HCT116 (cell line): ENCODE data around the gene TMEM203. TPM values are rescaled to one million over a fixed set of nuclear protein-coding genes. Genes with fewer than 3 reads are reported as not detected.
A peak's percentile ranks its signal among the peaks of the same experiment; 100 is the strongest.

Experiments
- ATAC-seq: fragments of 200-7000 bp; cut with Tn5 transposase; 2 replicates; pipeline ENCODE4 v1.9.1; 2020; ENCODE audit warnings: mild to moderate bottlenecking, moderate library complexity
- BruUV-seq: library from RNA; stranded (reverse); fragments of 400-500 nt; replicated peaks from 2 replicates; lab custom pipeline; 2021; lab: Mats Ljungman, UMichigan
- CTCF ChIA-PET: fragments of 300-600 bp; sonication (Branson Sonifier 250); formaldehyde crosslinking; loops from one replicate; lab custom pipeline; 2021; ENCODE audit warnings: antibody characterized with exemption; lab: Charles Lee
- POLR2A ChIA-PET: fragments of 300-600, 350-600 bp; sonication (Branson Sonifier 250); formaldehyde crosslinking; loops from one replicate; lab custom pipeline; 2021; ENCODE audit warnings: antibody characterized with exemption; lab: Charles Lee
- RAD21 ChIA-PET, 2 experiments: fragments of 300-600 bp; sonication (Branson Sonifier 250); formaldehyde crosslinking; loops; one replicate each; lab custom pipeline; 2023; ENCODE audit warnings: low total read pairs in 2 of 2; ENCODE audit not compliant: uncharacterized antibody in 2 of 2, unreplicated experiment in 2 of 2, low non-redundant PET in 1 of 2; lab: Charles Lee
- DNase-seq: peaks from one replicate; pipeline ENCODE4 v3.0.0-alpha.2; 2010; ENCODE audit warnings: low read depth, low spot score
- H2AFZ ChIP-seq: fragments of 200-600 bp; shearing (Covaris generic), sonication (generic); 2 replicates; pipeline ENCODE4 v1.6.1; 2017; ENCODE audit warnings: low read depth, mixed run types, mixed read lengths, antibody characterized with exemption, low read length; ENCODE audit not compliant: poor library complexity, severe bottlenecking
- H3K27ac ChIP-seq: 2 replicates; pipeline ENCODE4 v1.5.1; 2012; ENCODE audit warnings: low read depth, low read length
- H3K27me3 ChIP-seq: fragments of 200-600 bp; sonication (generic); 2 replicates; pipeline ENCODE4 v1.6.1; 2016; ENCODE audit warnings: mixed run types, low read length, mixed read lengths; ENCODE audit not compliant: insufficient read depth
- H3K36me3 ChIP-seq, 2 experiments: fragments of 200-500 bp in 1 of 2; fragments of 200-600 bp in 1 of 2; sonication (Bioruptor generic) in 1 of 2; sonication (generic) in 1 of 2; 2 replicates each; pipeline versions ENCODE4 v1.5.1 to v1.6.1; 2014 to 2016; ENCODE audit warnings: low read length in 2 of 2, inconsistent platforms in 1 of 2, mixed read lengths in 1 of 2, mixed run types in 1 of 2; ENCODE audit not compliant: insufficient read depth in 2 of 2, control insufficient read depth in 1 of 2
- H3K4me1 ChIP-seq, 2 experiments: fragments of 200-600 bp in 1 of 2; sonication (generic) in 1 of 2; 2 replicates each; pipeline versions ENCODE4 v1.5.1 to v1.6.1; 2012 to 2017; ENCODE audit warnings: low read length in 2 of 2, inconsistent platforms in 1 of 2, mild to moderate bottlenecking in 1 of 2, mixed read lengths in 1 of 2, mixed run types in 1 of 2, moderate library complexity in 1 of 2; ENCODE audit not compliant: insufficient read depth in 2 of 2, control insufficient read depth in 1 of 2
- H3K4me2 ChIP-seq: fragments of 200-600 bp; sonication (generic); 2 replicates; pipeline ENCODE4 v1.6.1; 2017; ENCODE audit warnings: mixed run types, low read length, mixed read lengths
- H3K4me3 ChIP-seq, 2 experiments: fragments of 200-600 bp in 1 of 2; sonication (generic) in 1 of 2; replicated peaks in 1 of 2; 2 replicates each; pipeline ENCODE4 v1.5.1; 2011 to 2016; ENCODE audit warnings: low read length in 2 of 2, control low read depth in 1 of 2, low read depth in 1 of 2, mild to moderate bottlenecking in 1 of 2, mixed read lengths in 1 of 2, mixed run types in 1 of 2
- H3K79me2 ChIP-seq: fragments of 200-600 bp; sonication (generic); 2 replicates; pipeline ENCODE4 v1.6.1; 2017; ENCODE audit warnings: mild to moderate bottlenecking, mixed run types, low read length, moderate library complexity, mixed read lengths; ENCODE audit not compliant: insufficient read depth
- H3K9ac ChIP-seq: fragments of 200-600 bp; sonication (generic); 2 replicates; pipeline ENCODE4 v1.6.1; 2016; ENCODE audit warnings: low read length, mixed read lengths
- H3K9me2 ChIP-seq: fragments of 200-600 bp; sonication (generic), shearing (Covaris generic); 2 replicates; pipeline ENCODE4 v1.6.1; 2017; ENCODE audit warnings: mixed run types, mild to moderate bottlenecking, moderate library complexity; ENCODE audit not compliant: insufficient read depth
- H3K9me3 ChIP-seq, 2 experiments: fragments of 200-500 bp in 1 of 2; fragments of 200-600 bp in 1 of 2; sonication (Bioruptor generic) in 1 of 2; sonication (generic) in 1 of 2; 2 replicates each; pipeline ENCODE4 v1.6.1; 2014 to 2017; ENCODE audit warnings: low read length in 2 of 2, mixed read lengths in 2 of 2, inconsistent platforms in 1 of 2, low read depth in 1 of 2, mild to moderate bottlenecking in 1 of 2, mixed run types in 1 of 2, moderate library complexity in 1 of 2; ENCODE audit not compliant: control insufficient read depth in 1 of 2, insufficient read depth in 1 of 2
- H4K20me1 ChIP-seq: fragments of 200-600 bp; sonication (generic), shearing (Covaris generic); 2 replicates; pipeline ENCODE4 v1.6.1; 2017; ENCODE audit warnings: mixed run types, mild to moderate bottlenecking, moderate library complexity; ENCODE audit not compliant: insufficient read depth
- CTCF ChIP-seq, 3 experiments: fragments of 200-600 bp in 1 of 3; sonication (generic) in 1 of 3; IDR thresholded peaks in 2 of 3; conservative IDR thresholded peaks in 1 of 3; 2 replicates each; pipeline ENCODE4 v1.5.1; 2012 to 2017; ENCODE audit warnings: low read depth in 2 of 3, low read length in 2 of 3, antibody characterized with exemption in 1 of 3, borderline replicate concordance in 1 of 3, control low read depth in 1 of 3, mild to moderate bottlenecking in 1 of 3, mixed read lengths in 1 of 3, mixed run types in 1 of 3, moderate library complexity in 1 of 3; ENCODE audit not compliant: insufficient read depth in 1 of 3
- EZH2 ChIP-seq: fragments of 200-600 bp; sonication (generic); IDR thresholded peaks from 2 replicates; pipeline ENCODE4 v1.6.1; 2017; ENCODE audit warnings: antibody characterized with exemption, mixed run types
- POLR2A ChIP-seq: IDR thresholded peaks from 2 replicates; pipeline ENCODE4 v1.7.0; 2011; ENCODE audit warnings: borderline replicate concordance; ENCODE audit not compliant: insufficient read depth, insufficient read length; ENCODE audit errors: extremely low read depth
- POLR2AphosphoS5 ChIP-seq: IDR thresholded peaks from 2 replicates; pipeline ENCODE4 v1.6.1; 2011; ENCODE audit warnings: mild to moderate bottlenecking, low read depth, low read length, moderate library complexity
- RAD21 ChIP-seq: IDR thresholded peaks from 2 replicates; pipeline ENCODE4 v1.6.1; 2012; ENCODE audit warnings: low read depth, mild to moderate bottlenecking
- REST ChIP-seq: IDR thresholded peaks from 2 replicates; pipeline ENCODE4 v1.6.1; 2012; ENCODE audit warnings: low read depth
- SIN3A ChIP-seq: IDR thresholded peaks from 2 replicates; pipeline ENCODE4 v1.6.1; 2012; ENCODE audit warnings: low read depth
- SP1 ChIP-seq: IDR thresholded peaks from 2 replicates; pipeline ENCODE4 v1.6.1; 2012; ENCODE audit warnings: low read depth
- TCF7L2 ChIP-seq: IDR thresholded peaks from 2 replicates; pipeline ENCODE4 v1.7.0; 2011; ENCODE audit warnings: borderline replicate concordance, inconsistent platforms; ENCODE audit not compliant: insufficient read depth, insufficient read length; ENCODE audit errors: extremely low read depth
- YY1 ChIP-seq: IDR thresholded peaks from 2 replicates; pipeline ENCODE4 v1.6.1; 2011; ENCODE audit warnings: low read length, low read depth, moderate library complexity, mild to moderate bottlenecking; ENCODE audit not compliant: insufficient replicate concordance; ENCODE audit errors: extremely low read depth
- ZNF274 ChIP-seq: fragments of 200-500 bp; sonication (Bioruptor generic); IDR thresholded peaks from 2 replicates; pipeline ENCODE4 v1.6.1; 2014; ENCODE audit warnings: mild to moderate bottlenecking, low read depth, low read length, inconsistent platforms
- intact Hi-C: fragments of 100-400 bp; cut with micrococcal nuclease; formaldehyde crosslinking; loops from 2 replicates; pipeline ENCODE4 v1.10.0; 2022
- total RNA-seq: library from RNA; stranded (reverse); gene quantifications from one replicate; pipeline ENCODE4 v1.2.1, GENCODE V29; 2021; ENCODE audit not compliant: unreplicated experiment

TMEM203 gene
- total RNA-seq, 1 experiment from 2014 or later: 45.0 TPM

DNA sequence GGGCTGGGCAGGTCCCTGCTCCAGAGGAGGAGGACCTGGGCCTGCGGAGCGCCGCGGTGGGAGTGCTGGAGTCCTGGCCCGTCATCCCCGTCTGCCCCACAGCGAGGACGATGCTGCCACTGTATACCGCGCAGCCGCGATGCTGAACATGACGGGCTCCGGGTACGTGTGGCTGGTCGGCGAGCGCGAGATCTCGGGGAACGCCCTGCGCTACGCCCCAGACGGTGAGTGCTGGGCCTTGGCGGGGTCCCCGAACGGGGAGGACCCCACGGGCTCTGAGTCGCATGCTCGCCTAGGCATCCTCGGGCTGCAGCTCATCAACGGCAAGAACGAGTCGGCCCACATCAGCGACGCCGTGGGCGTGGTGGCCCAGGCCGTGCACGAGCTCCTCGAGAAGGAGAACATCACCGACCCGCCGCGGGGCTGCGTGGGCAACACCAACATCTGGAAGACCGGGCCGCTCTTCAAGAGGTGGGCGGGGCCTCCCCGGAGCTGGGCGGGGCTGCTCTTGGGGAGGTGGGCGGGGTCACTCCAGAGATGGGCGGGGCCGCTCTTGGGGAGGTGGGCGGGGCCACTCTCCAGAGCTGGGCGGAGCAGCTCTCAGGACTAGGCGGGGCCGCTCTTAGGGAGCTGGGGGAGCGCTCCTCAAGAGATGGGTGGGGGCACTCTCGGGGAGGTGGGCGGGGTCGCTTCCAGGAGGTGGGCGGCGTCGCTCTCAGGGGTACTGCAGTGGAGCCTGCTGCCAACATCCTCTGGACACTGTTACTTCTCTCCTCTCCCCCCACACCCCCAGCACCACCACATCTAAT is 48.7 kb downstream of the TMEM203 start:
- BruUV-seq: no TSS peak
- H3K4me3 ChIP-seq: no peak overlapping the region
- CTCF ChIA-PET: interaction anchor here (1.2 kb wide), 1 partner anchor 80 kb away, joined by 3 read pairs; no protein-coding TSS in a partner anchor

More for the DNA sequence above, 48.7 kb downstream of the TMEM203 start:
- no peak overlapping the region for H3K9ac ChIP-seq
- TF ChIP-seq SP1 (no peak), RAD21 (no peak), ZNF274 (no peak), TCF7L2 (no peak), POLR2A (no peak), POLR2AphosphoS5 (no peak), SIN3A (no peak), YY1 (no peak), REST (no peak), CTCF (IDR thresholded peaks at IDR 0.05 in 2 of 3, conservative IDR thresholded peaks at IDR 0.05 in 1 of 3; ENCODE audit: borderline replicate concordance in 1 of 3, insufficient read depth in 1 of 3, low read depth in 2 of 3, low read length in 2 of 3) (no peak), EZH2 (no peak)
- TF ChIP-seq, all 23 proteins: peak for 0
- no peaks in the 10 kb centered on the region for H3K79me2 ChIP-seq
- H3K9me3 ChIP-seq: no peaks in the 10 kb centered on the region; a peak in 1 of 4 replicates
- ATAC-seq (peak; percentile 60), DNase-seq (no peak)
- H2AFZ ChIP-seq: no peak overlapping the region
- no peaks in the 10 kb centered on the region for H3K36me3 ChIP-seq
- RAD21 ChIA-PET: interaction anchor here in 1 of 2 experiments (0.5 kb wide), 1 partner anchor 43 kb away, joined by 7 read pairs; no protein-coding TSS in a partner anchor
- no peaks in the 10 kb centered on the region for H3K9me2 ChIP-seq
- H3K27me3 ChIP-seq: no peaks in the 10 kb centered on the region
- H3K4me1 ChIP-seq: peaks cover 3 to 31% of the 10 kb centered on the region in 2 experiments; a peak in 3 of 4 replicates
- intact Hi-C loops: no loop called here
- no peak overlapping the region for H3K4me2 ChIP-seq
- no peaks in the 10 kb centered on the region for H4K20me1 ChIP-seq
- POLR2A ChIA-PET: interaction anchor here (0.7 kb wide), 1 partner anchor 44 kb away, joined by 3 read pairs; the partner anchor contains the start of gene TPRN
- peak overlapping the region; percentile 42; the same call in 1 of the 2 replicates for H3K27ac ChIP-seq
